GM23338 (cell line): ENCODE data around the gene CACNA1D. TPM values are rescaled to one million over a fixed set of nuclear protein-coding genes. Genes with fewer than 3 reads are reported as not detected.

ENCODE experiments used
- CREB1 ChIP-seq: fragments of 250-450 bp; sonication (Bioruptor Pico); IDR thresholded peaks from 2 replicates; pipeline ENCODE4 v1.5.0; 2020; ENCODE audit warnings: low read depth, mild to moderate bottlenecking, moderate library complexity
- EZH2phosphoT487 ChIP-seq: fragments of 200-600 bp; sonication (generic); IDR thresholded peaks from one replicate; pipeline ENCODE4 v1.8.1; 2018; ENCODE audit warnings: antibody characterized with exemption; ENCODE audit not compliant: unreplicated experiment
- JUNB ChIP-seq: IDR thresholded peaks from one replicate; pipeline ENCODE4 v1.6.1; 2016; ENCODE audit warnings: antibody characterized with exemption; ENCODE audit not compliant: unreplicated experiment
- POLR2AphosphoS5 ChIP-seq: IDR thresholded peaks from 2 replicates; pipeline ENCODE4 v1.6.1; 2016; ENCODE audit warnings: antibody characterized with exemption, low read depth
- ZNF331 ChIP-seq: fragments of 250-450 bp; sonication (Bioruptor Pico); IDR thresholded peaks from 2 replicates; pipeline ENCODE4 v1.5.0; 2020; ENCODE audit warnings: low read depth, mild to moderate bottlenecking, moderate library complexity
- polyA plus RNA-seq: library from polyadenylated mRNA; unstranded; fragments of >200 nt; fragmentation: Nextera tagmentation; extraction: Ambion mirVana; gene quantifications from 2 replicates; pipeline ENCODE4 v1.2.1, GENCODE V29; 2016
- total RNA-seq: library from RNA; depleted of rRNA; stranded (reverse); fragments of >200 nt; shearing (Covaris generic); gene quantifications from 2 replicates; pipeline ENCODE4 v1.2.3, GENCODE V29; 2014
- TF ChIP-seq, protein P1 (sequence below): IDR thresholded peaks from one replicate; pipeline ENCODE4 v1.6.1; 2018; ENCODE audit warnings: antibody characterized with exemption; ENCODE audit not compliant: unreplicated experiment
- TF ChIP-seq, protein P2 (sequence below): fragments of 250-450 bp; sonication (Bioruptor Pico); IDR thresholded peaks from 2 replicates; pipeline ENCODE4 v1.5.0; 2020; ENCODE audit warnings: mild to moderate bottlenecking, moderate library complexity

CACNA1D gene
- total and polyA plus RNA-seq, 2 experiments from 2014 or later, result 1.7 to 1.8 TPM

GRCh38 chr3:53740956-53741355, 246.5 kb downstream of the CACNA1D start (continued):
- TF ChIP-seq, protein P1, sequence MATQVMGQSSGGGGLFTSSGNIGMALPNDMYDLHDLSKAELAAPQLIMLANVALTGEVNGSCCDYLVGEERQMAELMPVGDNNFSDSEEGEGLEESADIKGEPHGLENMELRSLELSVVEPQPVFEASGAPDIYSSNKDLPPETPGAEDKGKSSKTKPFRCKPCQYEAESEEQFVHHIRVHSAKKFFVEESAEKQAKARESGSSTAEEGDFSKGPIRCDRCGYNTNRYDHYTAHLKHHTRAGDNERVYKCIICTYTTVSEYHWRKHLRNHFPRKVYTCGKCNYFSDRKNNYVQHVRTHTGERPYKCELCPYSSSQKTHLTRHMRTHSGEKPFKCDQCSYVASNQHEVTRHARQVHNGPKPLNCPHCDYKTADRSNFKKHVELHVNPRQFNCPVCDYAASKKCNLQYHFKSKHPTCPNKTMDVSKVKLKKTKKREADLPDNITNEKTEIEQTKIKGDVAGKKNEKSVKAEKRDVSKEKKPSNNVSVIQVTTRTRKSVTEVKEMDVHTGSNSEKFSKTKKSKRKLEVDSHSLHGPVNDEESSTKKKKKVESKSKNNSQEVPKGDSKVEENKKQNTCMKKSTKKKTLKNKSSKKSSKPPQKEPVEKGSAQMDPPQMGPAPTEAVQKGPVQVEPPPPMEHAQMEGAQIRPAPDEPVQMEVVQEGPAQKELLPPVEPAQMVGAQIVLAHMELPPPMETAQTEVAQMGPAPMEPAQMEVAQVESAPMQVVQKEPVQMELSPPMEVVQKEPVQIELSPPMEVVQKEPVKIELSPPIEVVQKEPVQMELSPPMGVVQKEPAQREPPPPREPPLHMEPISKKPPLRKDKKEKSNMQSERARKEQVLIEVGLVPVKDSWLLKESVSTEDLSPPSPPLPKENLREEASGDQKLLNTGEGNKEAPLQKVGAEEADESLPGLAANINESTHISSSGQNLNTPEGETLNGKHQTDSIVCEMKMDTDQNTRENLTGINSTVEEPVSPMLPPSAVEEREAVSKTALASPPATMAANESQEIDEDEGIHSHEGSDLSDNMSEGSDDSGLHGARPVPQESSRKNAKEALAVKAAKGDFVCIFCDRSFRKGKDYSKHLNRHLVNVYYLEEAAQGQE, result no peak
- TF ChIP-seq JUNB, result no peak
- no peak for TF ChIP-seq EZH2phosphoT487
- TF ChIP-seq ZNF331, result no peak
- no peak for TF ChIP-seq CREB1 (CRISPR knock-in tag)
- TF ChIP-seq, protein P2, sequence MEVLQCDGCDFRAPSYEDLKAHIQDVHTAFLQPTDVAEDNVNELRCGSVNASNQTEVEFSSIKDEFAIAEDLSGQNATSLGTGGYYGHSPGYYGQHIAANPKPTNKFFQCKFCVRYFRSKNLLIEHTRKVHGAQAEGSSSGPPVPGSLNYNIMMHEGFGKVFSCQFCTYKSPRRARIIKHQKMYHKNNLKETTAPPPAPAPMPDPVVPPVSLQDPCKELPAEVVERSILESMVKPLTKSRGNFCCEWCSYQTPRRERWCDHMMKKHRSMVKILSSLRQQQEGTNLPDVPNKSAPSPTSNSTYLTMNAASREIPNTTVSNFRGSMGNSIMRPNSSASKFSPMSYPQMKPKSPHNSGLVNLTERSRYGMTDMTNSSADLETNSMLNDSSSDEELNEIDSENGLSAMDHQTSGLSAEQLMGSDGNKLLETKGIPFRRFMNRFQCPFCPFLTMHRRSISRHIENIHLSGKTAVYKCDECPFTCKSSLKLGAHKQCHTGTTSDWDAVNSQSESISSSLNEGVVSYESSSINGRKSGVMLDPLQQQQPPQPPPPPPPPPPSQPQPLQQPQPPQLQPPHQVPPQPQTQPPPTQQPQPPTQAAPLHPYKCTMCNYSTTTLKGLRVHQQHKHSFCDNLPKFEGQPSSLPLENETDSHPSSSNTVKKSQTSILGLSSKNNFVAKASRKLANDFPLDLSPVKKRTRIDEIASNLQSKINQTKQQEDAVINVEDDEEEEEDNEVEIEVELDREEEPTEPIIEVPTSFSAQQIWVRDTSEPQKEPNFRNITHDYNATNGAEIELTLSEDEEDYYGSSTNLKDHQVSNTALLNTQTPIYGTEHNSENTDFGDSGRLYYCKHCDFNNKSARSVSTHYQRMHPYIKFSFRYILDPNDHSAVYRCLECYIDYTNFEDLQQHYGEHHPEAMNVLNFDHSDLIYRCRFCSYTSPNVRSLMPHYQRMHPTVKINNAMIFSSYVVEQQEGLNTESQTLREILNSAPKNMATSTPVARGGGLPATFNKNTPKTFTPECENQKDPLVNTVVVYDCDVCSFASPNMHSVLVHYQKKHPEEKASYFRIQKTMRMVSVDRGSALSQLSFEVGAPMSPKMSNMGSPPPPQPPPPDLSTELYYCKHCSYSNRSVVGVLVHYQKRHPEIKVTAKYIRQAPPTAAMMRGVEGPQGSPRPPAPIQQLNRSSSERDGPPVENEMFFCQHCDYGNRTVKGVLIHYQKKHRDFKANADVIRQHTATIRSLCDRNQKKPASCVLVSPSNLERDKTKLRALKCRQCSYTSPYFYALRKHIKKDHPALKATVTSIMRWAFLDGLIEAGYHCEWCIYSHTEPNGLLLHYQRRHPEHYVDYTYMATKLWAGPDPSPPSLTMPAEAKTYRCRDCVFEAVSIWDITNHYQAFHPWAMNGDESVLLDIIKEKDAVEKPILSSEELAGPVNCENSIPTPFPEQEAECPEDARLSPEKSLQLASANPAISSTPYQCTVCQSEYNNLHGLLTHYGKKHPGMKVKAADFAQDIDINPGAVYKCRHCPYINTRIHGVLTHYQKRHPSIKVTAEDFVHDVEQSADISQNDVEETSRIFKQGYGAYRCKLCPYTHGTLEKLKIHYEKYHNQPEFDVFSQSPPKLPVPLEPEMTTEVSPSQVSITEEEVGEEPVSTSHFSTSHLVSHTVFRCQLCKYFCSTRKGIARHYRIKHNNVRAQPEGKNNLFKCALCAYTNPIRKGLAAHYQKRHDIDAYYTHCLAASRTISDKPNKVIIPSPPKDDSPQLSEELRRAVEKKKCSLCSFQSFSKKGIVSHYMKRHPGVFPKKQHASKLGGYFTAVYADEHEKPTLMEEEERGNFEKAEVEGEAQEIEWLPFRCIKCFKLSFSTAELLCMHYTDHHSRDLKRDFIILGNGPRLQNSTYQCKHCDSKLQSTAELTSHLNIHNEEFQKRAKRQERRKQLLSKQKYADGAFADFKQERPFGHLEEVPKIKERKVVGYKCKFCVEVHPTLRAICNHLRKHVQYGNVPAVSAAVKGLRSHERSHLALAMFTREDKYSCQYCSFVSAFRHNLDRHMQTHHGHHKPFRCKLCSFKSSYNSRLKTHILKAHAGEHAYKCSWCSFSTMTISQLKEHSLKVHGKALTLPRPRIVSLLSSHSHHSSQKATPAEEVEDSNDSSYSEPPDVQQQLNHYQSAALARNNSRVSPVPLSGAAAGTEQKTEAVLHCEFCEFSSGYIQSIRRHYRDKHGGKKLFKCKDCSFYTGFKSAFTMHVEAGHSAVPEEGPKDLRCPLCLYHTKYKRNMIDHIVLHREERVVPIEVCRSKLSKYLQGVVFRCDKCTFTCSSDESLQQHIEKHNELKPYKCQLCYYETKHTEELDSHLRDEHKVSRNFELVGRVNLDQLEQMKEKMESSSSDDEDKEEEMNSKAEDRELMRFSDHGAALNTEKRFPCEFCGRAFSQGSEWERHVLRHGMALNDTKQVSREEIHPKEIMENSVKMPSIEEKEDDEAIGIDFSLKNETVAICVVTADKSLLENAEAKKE (CRISPR knock-in tag), result no peak
- no peak for TF ChIP-seq POLR2AphosphoS5
